ENCODE measurements around the gene IGDCC3. TPM values are rescaled to one million over a fixed set of nuclear protein-coding genes. Genes with fewer than 3 reads are reported as not detected.
A peak's percentile ranks its signal among the peaks of the same experiment; 100 is the strongest.

The IGDCC3 gene
- total RNA-seq, 4 donors from 2014 or later, result not detected

DNA sequence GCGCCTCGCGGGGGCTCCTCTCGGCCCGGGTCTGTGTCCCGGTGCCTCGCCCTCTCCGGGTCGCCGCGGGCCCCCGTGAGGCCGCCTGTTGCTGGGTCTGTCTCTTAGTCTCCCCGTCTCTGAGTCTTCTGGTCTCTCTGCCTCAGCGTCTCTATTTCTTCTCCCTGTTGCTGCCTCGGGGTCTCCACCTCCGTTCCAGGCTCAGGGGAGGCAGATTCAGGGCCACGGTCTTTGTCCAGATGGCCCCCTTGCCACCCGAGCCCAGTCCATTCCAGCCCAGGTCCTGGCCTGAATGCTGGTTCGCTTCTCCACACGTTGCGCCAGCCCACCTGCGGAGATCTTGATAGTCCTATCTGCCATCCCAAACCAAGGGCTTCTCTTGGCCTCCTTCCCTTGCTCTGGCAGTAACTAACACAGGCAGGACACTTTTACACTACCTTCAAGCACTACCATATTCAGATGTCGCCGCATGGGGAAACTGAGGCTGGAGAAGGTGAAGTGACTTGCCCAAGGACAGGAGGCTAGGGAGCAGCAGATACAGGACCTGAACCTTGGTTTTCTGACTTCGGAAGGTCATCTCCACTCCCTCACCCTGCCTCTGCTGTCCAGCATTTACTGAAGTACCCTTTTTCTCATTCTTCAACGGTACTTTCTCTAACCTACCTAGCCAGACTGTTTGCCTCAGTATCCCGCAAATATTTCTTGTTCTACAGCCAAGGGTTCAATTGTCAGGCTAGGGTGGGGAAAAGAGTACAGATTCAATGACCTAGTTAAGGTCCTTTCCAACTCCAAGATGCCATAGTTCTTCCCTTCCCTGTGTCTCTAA lies 45.6 kb upstream of the IGDCC3 start:
- Histone ChIP-seq H3K27me3 (peaks cover 0 to 43% of the 10 kb centered on the region in 2 donors), H3K4me3 (peak overlapping the region in 1 of 4 donors; percentile 59), H3K36me3 (no peaks in the 10 kb centered on the region), H3K27ac (no peak overlapping the region), H3K9me3 (no peaks in the 10 kb centered on the region), H3K4me1 (peaks cover 0 to 24% (median 13%) of the 10 kb centered on the region in 4 donors)
- WGBS, 2 donors, result 33 to 34% methylated on average over 25 to 26 of the region's 28 CpGs
- TF ChIP-seq CTCF (IDR thresholded peaks at IDR 0.05) (no peak), POLR2A (IDR thresholded peaks at IDR 0.05) (no peak), EP300 (IDR thresholded peaks at IDR 0.05) (no peak)
- DNase-seq (ENCODE audit: low spot score in 2 of 2), result no peak

GRCh38 chr15:65421360-65422215 lies 43.8 kb upstream of the IGDCC3 start:
- DNase-seq (ENCODE audit: low spot score in 2 of 2), result no peak
- TF ChIP-seq EP300 (IDR thresholded peaks at IDR 0.05) (no peak), CTCF (IDR thresholded peaks at IDR 0.05) (no peak), POLR2A (IDR thresholded peaks at IDR 0.05) (no peak)
- 2 to 5% methylated on average over 25 to 39 of the region's 39 CpGs for WGBS, 2 donors
- Histone ChIP-seq H3K36me3 (no peaks in the 10 kb centered on the region), H3K27me3 (peaks cover 0 to 58% of the 10 kb centered on the region in 2 donors), H3K4me1 (peaks cover 0 to 24% (median 13%) of the 10 kb centered on the region in 4 donors), H3K27ac (no peak overlapping the region), H3K9me3 (no peaks in the 10 kb centered on the region), H3K4me3 (peak overlapping the region; percentile 21 to 59 (median 40))

GRCh38 chr15:65420975-65421359 lies 43.2 kb upstream of the IGDCC3 start:
- Histone ChIP-seq H3K4me3 (peak overlapping the region in 3 of 4 donors; percentile 21 to 59 (median 39)), H3K27ac (no peak overlapping the region), H3K36me3 (no peaks in the 10 kb centered on the region), H3K4me1 (peaks cover 0 to 24% (median 13%) of the 10 kb centered on the region in 4 donors), H3K27me3 (peaks cover 0 to 61% of the 10 kb centered on the region in 2 donors), H3K9me3 (no peaks in the 10 kb centered on the region)
- TF ChIP-seq POLR2A (IDR thresholded peaks at IDR 0.05) (no peak), CTCF (IDR thresholded peaks at IDR 0.05) (no peak), EP300 (IDR thresholded peaks at IDR 0.05) (no peak)
- no peak for DNase-seq (ENCODE audit: low spot score in 2 of 2)
- 49 to 52% methylated on average over 17 of the region's 17 CpGs for WGBS, 2 donors

DNA sequence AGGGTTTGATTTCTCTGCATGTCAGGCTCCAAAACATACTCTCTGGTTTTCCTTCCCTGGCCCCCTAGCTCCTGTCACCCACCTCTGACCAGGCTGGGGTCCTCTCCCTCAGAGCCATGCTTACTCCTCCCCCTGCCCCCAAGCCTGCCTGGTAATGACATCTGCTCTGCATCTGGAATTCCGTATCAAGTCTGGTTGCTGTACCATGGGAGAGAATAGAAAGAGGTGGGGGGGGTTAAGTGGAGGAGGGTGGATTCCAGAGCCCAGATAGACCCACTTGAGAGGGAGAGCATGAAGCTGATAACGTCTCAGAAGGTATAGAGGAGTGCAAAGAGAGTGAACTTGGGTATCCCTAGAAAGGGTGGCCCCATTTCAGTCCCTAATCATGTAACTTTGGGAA lies 40.8 kb upstream of the IGDCC3 start:
- no peak for DNase-seq (ENCODE audit: low spot score in 2 of 2)
- Histone ChIP-seq H3K36me3 (no peaks in the 10 kb centered on the region), H3K27ac (no peak overlapping the region), H3K27me3 (peaks cover 0 to 69% of the 10 kb centered on the region in 2 donors), H3K4me1 (peaks cover 0 to 24% (median 13%) of the 10 kb centered on the region in 4 donors), H3K9me3 (no peaks in the 10 kb centered on the region), H3K4me3 (no peak overlapping the region)
- WGBS, 2 donors, result 80 to 98% methylated on average over 2 of the region's 2 CpGs
- TF ChIP-seq CTCF (IDR thresholded peaks at IDR 0.05), result no peak
- no peak for TF ChIP-seq EP300 (IDR thresholded peaks at IDR 0.05)
- TF ChIP-seq POLR2A (IDR thresholded peaks at IDR 0.05), result no peak

Data from tibial nerve (tissue), 4 donors.